ENCODE results near the gene TRIM36. TPM values are rescaled to one million over a fixed set of nuclear protein-coding genes. Genes with fewer than 3 reads are reported as not detected.

TRIM36 gene
- polyA plus RNA-seq, 1 donor from 2014 or later = 122 TPM

- Histone ChIP-seq H3K4me3 (ENCODE audit: low read length) (peak overlapping the region; percentile 79), H3K9ac (ENCODE audit: low read length) (peak overlapping the region; percentile 86), H3K27me3 (ENCODE audit: insufficient read depth, low read depth, low read length) (no peaks in the 10 kb centered on the region), H3F3A (ENCODE audit: insufficient read depth, low read length, poor library complexity, severe bottlenecking) (peaks cover 7% of the 10 kb centered on the region), H3K36me3 (ENCODE audit: insufficient read depth, low read length) (peaks cover 5% of the 10 kb centered on the region), H4K20me1 (ENCODE audit: insufficient read depth) (no peaks in the 10 kb centered on the region), H3K9me3 (ENCODE audit: low read length) (no peaks in the 10 kb centered on the region), H2AFZ (ENCODE audit: low read depth, low read length) (peak overlapping the region; percentile 88), H3K79me2 (replicated peaks; ENCODE audit: insufficient read depth, low read length) (peaks cover 15% of the 10 kb centered on the region), H3K4me2 (ENCODE audit: low read length) (peak overlapping the region; percentile 80), H3K27ac (ENCODE audit: low read length) (no peak overlapping the region), H3K9me2 (ENCODE audit: insufficient read depth, low read length) (no peaks in the 10 kb centered on the region)
- TF ChIP-seq POLR2AphosphoS5 (IDR thresholded peaks at IDR 0.05) (no peak), RAD21 (conservative IDR thresholded peaks at IDR 0.05) (no peak), SMC3 (conservative IDR thresholded peaks at IDR 0.05; ENCODE audit: poor library complexity) (no peak), TAF1 (IDR thresholded peaks at IDR 0.05; ENCODE audit: low read depth) (no peak), EP300 (conservative IDR thresholded peaks at IDR 0.05; ENCODE audit: poor library complexity, severe bottlenecking) (no peak), MXI1 (conservative IDR thresholded peaks at IDR 0.05; ENCODE audit: poor library complexity, severe bottlenecking) (no peak), EZH2 (IDR thresholded peaks at IDR 0.05; ENCODE audit: borderline replicate concordance, insufficient read depth, low read length, poor library complexity, severe bottlenecking) (no peak)
- TF ChIP-seq, protein P1, sequence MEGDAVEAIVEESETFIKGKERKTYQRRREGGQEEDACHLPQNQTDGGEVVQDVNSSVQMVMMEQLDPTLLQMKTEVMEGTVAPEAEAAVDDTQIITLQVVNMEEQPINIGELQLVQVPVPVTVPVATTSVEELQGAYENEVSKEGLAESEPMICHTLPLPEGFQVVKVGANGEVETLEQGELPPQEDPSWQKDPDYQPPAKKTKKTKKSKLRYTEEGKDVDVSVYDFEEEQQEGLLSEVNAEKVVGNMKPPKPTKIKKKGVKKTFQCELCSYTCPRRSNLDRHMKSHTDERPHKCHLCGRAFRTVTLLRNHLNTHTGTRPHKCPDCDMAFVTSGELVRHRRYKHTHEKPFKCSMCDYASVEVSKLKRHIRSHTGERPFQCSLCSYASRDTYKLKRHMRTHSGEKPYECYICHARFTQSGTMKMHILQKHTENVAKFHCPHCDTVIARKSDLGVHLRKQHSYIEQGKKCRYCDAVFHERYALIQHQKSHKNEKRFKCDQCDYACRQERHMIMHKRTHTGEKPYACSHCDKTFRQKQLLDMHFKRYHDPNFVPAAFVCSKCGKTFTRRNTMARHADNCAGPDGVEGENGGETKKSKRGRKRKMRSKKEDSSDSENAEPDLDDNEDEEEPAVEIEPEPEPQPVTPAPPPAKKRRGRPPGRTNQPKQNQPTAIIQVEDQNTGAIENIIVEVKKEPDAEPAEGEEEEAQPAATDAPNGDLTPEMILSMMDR (IDR thresholded peaks at IDR 0.05; ENCODE audit: poor library complexity, severe bottlenecking) = no peak
- TF ChIP-seq, protein P2, sequence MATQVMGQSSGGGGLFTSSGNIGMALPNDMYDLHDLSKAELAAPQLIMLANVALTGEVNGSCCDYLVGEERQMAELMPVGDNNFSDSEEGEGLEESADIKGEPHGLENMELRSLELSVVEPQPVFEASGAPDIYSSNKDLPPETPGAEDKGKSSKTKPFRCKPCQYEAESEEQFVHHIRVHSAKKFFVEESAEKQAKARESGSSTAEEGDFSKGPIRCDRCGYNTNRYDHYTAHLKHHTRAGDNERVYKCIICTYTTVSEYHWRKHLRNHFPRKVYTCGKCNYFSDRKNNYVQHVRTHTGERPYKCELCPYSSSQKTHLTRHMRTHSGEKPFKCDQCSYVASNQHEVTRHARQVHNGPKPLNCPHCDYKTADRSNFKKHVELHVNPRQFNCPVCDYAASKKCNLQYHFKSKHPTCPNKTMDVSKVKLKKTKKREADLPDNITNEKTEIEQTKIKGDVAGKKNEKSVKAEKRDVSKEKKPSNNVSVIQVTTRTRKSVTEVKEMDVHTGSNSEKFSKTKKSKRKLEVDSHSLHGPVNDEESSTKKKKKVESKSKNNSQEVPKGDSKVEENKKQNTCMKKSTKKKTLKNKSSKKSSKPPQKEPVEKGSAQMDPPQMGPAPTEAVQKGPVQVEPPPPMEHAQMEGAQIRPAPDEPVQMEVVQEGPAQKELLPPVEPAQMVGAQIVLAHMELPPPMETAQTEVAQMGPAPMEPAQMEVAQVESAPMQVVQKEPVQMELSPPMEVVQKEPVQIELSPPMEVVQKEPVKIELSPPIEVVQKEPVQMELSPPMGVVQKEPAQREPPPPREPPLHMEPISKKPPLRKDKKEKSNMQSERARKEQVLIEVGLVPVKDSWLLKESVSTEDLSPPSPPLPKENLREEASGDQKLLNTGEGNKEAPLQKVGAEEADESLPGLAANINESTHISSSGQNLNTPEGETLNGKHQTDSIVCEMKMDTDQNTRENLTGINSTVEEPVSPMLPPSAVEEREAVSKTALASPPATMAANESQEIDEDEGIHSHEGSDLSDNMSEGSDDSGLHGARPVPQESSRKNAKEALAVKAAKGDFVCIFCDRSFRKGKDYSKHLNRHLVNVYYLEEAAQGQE (IDR thresholded peaks at IDR 0.05; ENCODE audit: borderline replicate concordance) = no peak
These were observed 9.3 kb upstream of the TRIM36 start for GRCh38 chr5:115179030-115179393.

DNA sequence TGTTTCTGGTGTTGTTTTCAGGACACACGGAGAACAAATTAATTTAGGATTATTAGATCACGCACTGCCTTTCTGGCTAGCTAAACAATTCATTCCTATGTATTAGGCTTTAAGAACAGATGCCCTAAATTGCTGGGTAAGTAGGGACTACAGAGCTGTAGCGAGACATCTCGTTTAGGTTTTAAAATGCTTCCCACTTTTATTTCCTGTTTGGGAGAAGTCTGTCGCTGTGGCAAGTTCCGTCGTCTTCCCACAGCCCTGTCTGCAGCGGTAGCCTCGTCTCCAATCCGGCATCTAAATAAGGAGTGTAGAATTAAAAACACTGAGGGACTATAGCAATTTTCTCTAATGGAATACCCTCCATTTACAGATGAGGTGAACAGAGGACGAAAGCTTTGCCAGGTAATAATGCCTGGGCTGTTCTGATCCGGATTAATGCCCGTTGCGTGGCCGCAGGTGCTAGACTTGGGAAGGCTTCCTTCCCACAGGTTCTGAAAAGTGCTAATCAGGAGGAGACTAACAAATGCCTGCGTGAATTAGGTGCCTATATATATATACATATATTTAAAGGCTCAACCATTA is 1.3 kb upstream of the TRIM36 start:
- H2AFZ ChIP-seq (ENCODE audit: low read depth, low read length) = no peak overlapping the region
- no peaks in the 10 kb centered on the region for H3K9me2 ChIP-seq (ENCODE audit: insufficient read depth, low read length)
- H3K79me2 ChIP-seq (replicated peaks; ENCODE audit: insufficient read depth, low read length) = peaks cover 38% of the 10 kb centered on the region
- H3K27me3 ChIP-seq (ENCODE audit: insufficient read depth, low read depth, low read length) = peaks cover 5% of the 10 kb centered on the region
- H3K9me3 ChIP-seq (ENCODE audit: low read length) = peaks cover 8% of the 10 kb centered on the region
- H3F3A ChIP-seq (ENCODE audit: insufficient read depth, low read length, poor library complexity, severe bottlenecking) = peaks cover 9% of the 10 kb centered on the region
- H3K27ac ChIP-seq (ENCODE audit: low read length) = no peak overlapping the region
- TF ChIP-seq, protein P1 (IDR thresholded peaks at IDR 0.05; ENCODE audit: poor library complexity, severe bottlenecking) = no peak
- TF ChIP-seq RAD21 (conservative IDR thresholded peaks at IDR 0.05) = no peak
- TF ChIP-seq TAF1 (IDR thresholded peaks at IDR 0.05; ENCODE audit: low read depth) = no peak
- TF ChIP-seq MXI1 (conservative IDR thresholded peaks at IDR 0.05; ENCODE audit: poor library complexity, severe bottlenecking) = no peak
- TF ChIP-seq EP300 (conservative IDR thresholded peaks at IDR 0.05; ENCODE audit: poor library complexity, severe bottlenecking) = no peak
- no peak for TF ChIP-seq SMC3 (conservative IDR thresholded peaks at IDR 0.05; ENCODE audit: poor library complexity)
- TF ChIP-seq EZH2 (IDR thresholded peaks at IDR 0.05; ENCODE audit: borderline replicate concordance, insufficient read depth, low read length, poor library complexity, severe bottlenecking) = no peak
- TF ChIP-seq, protein P2 (IDR thresholded peaks at IDR 0.05; ENCODE audit: borderline replicate concordance) = no peak
- TF ChIP-seq POLR2AphosphoS5 (IDR thresholded peaks at IDR 0.05) = no peak
- H3K36me3 ChIP-seq (ENCODE audit: insufficient read depth, low read length) = no peaks in the 10 kb centered on the region
- H4K20me1 ChIP-seq (ENCODE audit: insufficient read depth) = no peaks in the 10 kb centered on the region
- H3K4me2 ChIP-seq (ENCODE audit: low read length) = peak overlapping the region; percentile 78
- peak overlapping the region; percentile 89 for H3K9ac ChIP-seq (ENCODE audit: low read length)
- peak overlapping the region; percentile 85 for H3K4me3 ChIP-seq (ENCODE audit: low read length)
